GM12891 (cell line): ENCODE data around the gene DPP10. TPM values are rescaled to one million over a fixed set of nuclear protein-coding genes. Genes with fewer than 3 reads are reported as not detected.
"Not testable (repeated sequence)": the region's sequence is repeated elsewhere in the genome, so short reads cannot be mapped to it uniquely, and the experiment has no call there.

Source experiments
- DNase-seq: peaks from one replicate; pipeline ENCODE4 v3.0.0; 2011; ENCODE audit warnings: low spot score; ENCODE audit not compliant: insufficient read length
- FAIRE-seq: peaks from 2 replicates; lab custom pipeline; 2011; peaks lifted over from hg19 to GRCh38; lab: Jason Lieb, UNC
- PAX5 ChIP-seq: IDR thresholded peaks from 2 replicates; pipeline ENCODE4 v1.6.1; 2011; ENCODE audit warnings: low read length, moderate library complexity, mild to moderate bottlenecking; ENCODE audit not compliant: insufficient read depth, severe bottlenecking
- POLR2A ChIP-seq: IDR thresholded peaks from 2 replicates; pipeline ENCODE4 v1.6.1; 2011; ENCODE audit warnings: low read depth, low read length, control low read depth
- POLR2AphosphoS5 ChIP-seq: IDR thresholded peaks from 2 replicates; pipeline ENCODE4 v1.6.1; 2011; ENCODE audit warnings: low read depth, low read length, control low read depth
- POU2F2 ChIP-seq: IDR thresholded peaks from 2 replicates; pipeline ENCODE4 v1.6.1; 2011; ENCODE audit warnings: low read depth, mild to moderate bottlenecking, control low read depth, low read length, moderate library complexity
- SPI1 ChIP-seq: IDR thresholded peaks from 2 replicates; pipeline ENCODE4 v1.6.1; 2011; ENCODE audit warnings: low read depth, low read length, control low read depth
- TAF1 ChIP-seq: IDR thresholded peaks from 2 replicates; pipeline ENCODE4 v1.6.1; 2011; ENCODE audit warnings: low read depth, low read length, control low read depth
- polyA plus RNA-seq: library from polyadenylated mRNA; unstranded; fragments of >200 nt; gene quantifications from one replicate; pipeline ENCODE4 v1.2.1, GENCODE V29; 2012; ENCODE audit warnings: low read depth, missing spikeins, inconsistent platforms; ENCODE audit not compliant: missing spikeins

The DPP10 gene
- 0.18 TPM for polyA plus RNA-seq

DNA sequence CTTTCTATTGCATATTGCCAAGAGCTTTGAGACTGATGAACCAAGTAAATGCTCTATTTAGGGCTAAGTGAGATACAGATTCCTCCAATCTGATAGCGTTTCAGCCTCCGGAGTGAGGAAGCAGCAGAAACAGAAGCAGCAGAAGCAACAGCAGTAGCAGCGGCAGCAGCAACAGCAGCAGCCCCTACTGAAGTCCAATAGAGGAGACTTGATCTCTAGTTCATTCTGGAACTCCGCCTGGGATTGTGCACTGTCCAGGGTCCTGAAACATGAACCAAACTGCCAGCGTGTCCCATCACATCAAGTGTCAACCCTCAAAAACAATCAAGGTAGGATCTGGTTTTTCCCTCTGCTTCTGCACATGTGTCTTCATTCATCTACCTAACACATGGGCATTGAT lies at the start of gene DPP10:
TSS of gene DPP10 (plus strand) at position 132 of the 400 bp plus-strand sequence.
- TF ChIP-seq PAX5 (no peak), POU2F2 (no peak), POLR2AphosphoS5 (no peak), TAF1 (no peak), POLR2A (no peak), SPI1 (no peak)
- no peak for DNase-seq
- no peak for FAIRE-seq

DNA sequence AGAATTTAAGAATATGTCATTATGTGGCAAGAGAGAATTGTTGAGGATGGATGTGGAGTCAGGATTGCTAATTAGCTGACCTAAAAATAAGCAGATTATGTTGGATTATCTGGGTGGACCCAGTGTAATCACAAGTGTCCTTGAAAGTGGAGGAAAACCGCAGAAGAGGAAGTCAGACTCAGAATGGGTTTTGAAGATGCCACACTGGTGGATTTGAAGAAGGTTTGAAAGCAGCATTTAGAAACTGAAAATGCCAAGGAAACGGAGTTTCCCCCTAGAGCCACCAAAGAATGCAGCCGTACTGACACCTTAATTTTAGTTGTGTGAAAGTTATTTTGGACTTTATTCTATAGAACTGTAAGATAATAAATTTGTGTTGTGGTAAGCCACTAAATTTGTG lies 41.6 kb upstream of the DPP10 start:
- TF ChIP-seq POU2F2 (no peak), POLR2AphosphoS5 (no peak), SPI1 (peak; percentile 58), POLR2A (no peak), PAX5 (no peak), TAF1 (no peak)
- FAIRE-seq (no peak), DNase-seq (no peak)

DNA sequence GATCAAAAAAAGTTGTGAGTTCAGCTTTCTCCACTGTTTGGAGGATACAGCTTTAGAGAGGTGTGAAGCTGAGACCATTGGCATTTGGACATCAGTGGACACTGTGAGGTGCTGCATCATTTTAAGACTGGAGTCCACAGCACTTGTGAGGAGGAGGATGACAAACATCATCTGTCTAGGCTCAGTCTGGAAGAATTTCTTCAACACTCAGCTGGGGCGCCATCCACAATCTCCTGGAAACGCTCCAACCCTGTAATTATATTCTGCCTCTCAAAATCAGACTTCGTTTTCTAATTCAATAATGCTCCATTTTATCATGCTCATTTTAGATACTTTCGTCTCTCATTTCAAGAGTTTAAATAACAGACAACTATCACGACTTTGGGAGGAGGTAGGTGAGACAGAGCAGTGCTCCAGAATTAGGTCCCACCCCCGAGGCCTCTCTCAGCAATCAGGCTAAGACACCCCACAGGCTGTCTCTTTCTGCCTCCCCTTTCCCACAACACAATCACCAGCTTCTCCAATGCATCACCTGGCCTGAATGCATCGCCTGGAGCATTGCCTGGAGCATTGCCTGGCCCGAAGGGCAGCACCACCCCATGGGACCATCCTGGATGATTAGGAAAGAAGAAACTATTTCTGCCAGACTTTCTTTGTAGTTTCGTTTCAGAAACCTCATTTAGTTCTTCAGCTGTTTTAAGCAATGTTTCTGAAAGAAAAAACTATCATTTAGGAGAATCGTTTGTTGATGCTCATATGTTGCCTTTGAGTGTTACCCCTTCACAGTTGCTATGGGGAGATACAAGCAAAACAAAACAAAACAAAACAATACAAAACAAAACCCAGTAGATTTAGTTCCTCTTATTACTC lies 37.0 kb upstream of the DPP10 start:
- FAIRE-seq (no peak), DNase-seq (no peak)
- TF ChIP-seq POU2F2 (no peak), TAF1 (no peak), POLR2AphosphoS5 (no peak), PAX5 (no peak), SPI1 (no peak), POLR2A (no peak)

DNA sequence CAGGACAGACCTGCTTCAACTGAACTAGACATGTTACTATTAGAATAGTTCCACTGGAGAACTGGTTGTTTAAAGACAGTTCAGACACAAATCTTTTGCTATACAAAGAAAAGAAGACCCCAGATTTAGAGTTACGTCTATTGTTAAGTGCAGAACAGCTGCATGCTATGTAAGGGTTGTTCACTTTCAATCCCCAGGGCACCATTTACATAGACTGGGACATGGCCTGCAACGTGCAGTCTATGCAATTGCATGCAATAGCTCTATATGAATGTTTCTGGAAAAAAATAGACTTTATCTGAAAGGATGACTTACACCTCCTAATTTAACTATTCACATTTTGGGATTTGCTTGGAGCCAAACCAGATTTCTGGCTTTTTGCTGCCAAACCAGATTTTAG lies 36.1 kb upstream of the DPP10 start:
- DNase-seq: no peak
- TF ChIP-seq POLR2AphosphoS5: no peak
- TF ChIP-seq TAF1: no peak
- no peak for TF ChIP-seq PAX5
- no peak for TF ChIP-seq SPI1
- TF ChIP-seq POU2F2: no peak
- no peak for TF ChIP-seq POLR2A
- no peak for FAIRE-seq

DNA sequence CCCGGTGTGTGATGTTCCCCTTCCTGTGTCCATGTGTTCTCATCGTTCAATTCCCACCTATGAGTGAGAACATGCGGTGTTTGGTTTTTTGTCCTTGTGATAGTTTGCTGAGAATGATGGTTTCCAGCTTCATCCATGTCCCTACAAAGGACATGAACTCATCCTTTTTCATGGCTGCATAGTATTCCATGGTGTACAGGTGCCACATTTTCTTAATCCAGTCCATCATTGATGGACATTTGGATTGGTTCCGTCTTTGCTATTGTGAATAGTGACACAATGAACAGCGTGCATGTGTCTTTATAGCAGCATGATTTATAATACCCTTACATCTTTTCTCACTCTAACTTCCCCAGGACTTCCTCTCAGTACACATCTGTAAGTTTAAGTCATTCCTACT lies 35.1 kb upstream of the DPP10 start:
- not testable (repeated sequence) for FAIRE-seq, DNase-seq

DNA sequence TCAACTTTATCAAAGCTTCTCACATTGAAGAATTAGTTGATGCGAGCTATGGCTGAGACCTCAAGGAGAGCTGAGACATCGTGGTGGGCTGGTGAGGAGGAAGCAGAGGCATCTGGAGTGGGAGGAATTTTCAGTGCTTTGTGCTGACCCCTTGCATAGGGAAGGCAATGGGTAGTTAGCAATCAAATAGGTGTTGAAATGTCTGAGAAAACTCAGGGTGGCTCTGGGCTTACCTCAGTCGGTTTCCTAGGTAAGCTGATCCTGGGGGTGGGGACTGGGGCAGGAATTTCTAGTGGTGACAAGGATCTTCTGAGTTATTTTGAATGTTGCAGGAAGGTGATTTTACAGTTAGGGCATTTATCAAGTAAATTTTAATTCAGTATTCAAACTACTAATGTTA lies 20.7 kb upstream of the DPP10 start:
- no peak for DNase-seq
- TF ChIP-seq POLR2A: no peak
- no peak for TF ChIP-seq SPI1
- no peak for TF ChIP-seq PAX5
- no peak for TF ChIP-seq POU2F2
- TF ChIP-seq TAF1: no peak
- TF ChIP-seq POLR2AphosphoS5: no peak
- FAIRE-seq: no peak

DNA sequence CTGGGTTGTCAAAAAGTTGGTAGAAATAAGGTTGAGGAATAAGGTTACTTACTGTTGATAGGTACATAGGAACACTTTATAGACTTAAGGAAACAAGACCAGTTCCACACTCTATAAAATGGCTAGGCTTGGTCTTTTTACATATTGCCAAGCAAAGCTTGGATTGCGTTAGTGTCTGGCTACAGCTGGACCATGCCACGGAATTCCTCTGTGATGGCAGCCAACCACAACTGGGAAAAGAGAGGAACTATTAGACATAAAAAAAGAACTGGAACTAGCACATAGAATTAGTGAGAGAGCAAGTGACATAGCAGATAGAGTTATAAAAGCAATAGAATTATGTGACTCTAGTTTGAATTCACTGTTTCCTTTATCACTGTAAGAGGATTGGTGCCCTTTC lies 17.7 kb upstream of the DPP10 start:
- no peak for FAIRE-seq
- no peak for TF ChIP-seq POLR2A
- no peak for TF ChIP-seq PAX5
- no peak for TF ChIP-seq POLR2AphosphoS5
- no peak for TF ChIP-seq POU2F2
- TF ChIP-seq SPI1: no peak
- no peak for TF ChIP-seq TAF1
- DNase-seq: no peak

DNA sequence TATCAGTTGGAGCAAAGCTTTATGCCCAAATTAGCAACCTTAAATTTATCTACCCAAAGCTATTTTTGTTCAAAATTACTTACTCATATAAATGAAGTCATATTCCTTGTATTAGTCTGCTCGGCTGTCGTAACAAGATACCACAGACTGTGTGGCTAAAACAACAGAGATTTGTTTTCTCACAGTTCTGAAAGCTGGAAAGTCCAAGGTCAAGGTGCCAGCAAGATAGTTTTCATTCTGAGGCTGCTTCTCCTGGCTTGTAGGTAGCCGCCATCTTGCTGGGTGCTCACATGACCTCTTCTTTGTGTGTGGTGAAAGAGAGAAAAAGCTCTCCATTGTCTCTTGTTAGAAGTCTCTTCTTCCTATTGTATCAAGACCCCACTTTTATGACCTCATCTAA lies 15.7 kb upstream of the DPP10 start:
- no peak for TF ChIP-seq POLR2AphosphoS5
- TF ChIP-seq POLR2A: no peak
- no peak for TF ChIP-seq POU2F2
- TF ChIP-seq SPI1: no peak
- no peak for TF ChIP-seq PAX5
- TF ChIP-seq TAF1: no peak
- FAIRE-seq (no peak), DNase-seq (no peak)

DNA sequence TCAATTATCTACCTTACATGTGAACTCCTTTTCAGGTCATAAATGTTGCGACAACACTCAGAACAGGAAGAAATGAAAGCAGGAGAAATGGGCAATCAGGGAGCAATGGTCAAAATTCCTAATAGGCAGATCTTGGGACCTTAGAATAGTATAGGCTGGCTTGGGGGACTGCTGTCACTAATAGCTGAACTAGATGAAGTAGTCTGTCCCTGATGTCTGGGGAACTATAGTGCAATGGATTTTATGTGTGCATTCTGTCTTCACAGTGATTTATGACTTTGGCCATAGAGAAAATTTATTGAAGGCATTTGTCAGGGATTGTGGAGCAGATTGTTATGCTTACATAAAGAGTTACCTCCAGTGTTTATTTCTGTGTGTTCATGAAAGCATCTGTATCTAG lies 6.1 kb upstream of the DPP10 start:
- FAIRE-seq: no peak
- no peak for TF ChIP-seq PAX5
- TF ChIP-seq TAF1: no peak
- TF ChIP-seq SPI1: no peak
- no peak for TF ChIP-seq POU2F2
- TF ChIP-seq POLR2AphosphoS5: no peak
- no peak for TF ChIP-seq POLR2A
- no peak for DNase-seq
